Non-pigmented ciliary epithelial cell (primary cell): ENCODE data around the gene BICC1.
"Not testable (repeated sequence)": the region's sequence is repeated elsewhere in the genome, so short reads cannot be mapped to it uniquely, and the experiment has no call there.

Experiments
- DNase-seq: peaks from one replicate; pipeline ENCODE4 v3.0.0-alpha.2; 2010; ENCODE audit warnings: low read depth

Gene BICC1

GRCh38 chr10:58827381-58827780 is 314.7 kb downstream of the BICC1 start:
- no peak for DNase-seq

GRCh38 chr10:58829839-58830238 is 317.2 kb downstream of the BICC1 start:
- no peak for DNase-seq

GRCh38 chr10:58830697-58831096 is 318.0 kb downstream of the BICC1 start:
- DNase-seq: no peak

- DNase-seq: no peak
Measured at GRCh38 chr10:58833771-58834561, 321.3 kb downstream of the BICC1 start.

GRCh38 chr10:58836176-58836700 is 323.6 kb downstream of the BICC1 start:
- no peak for DNase-seq

GRCh38 chr10:58836991-58837575 is 324.4 kb downstream of the BICC1 start:
- no peak for DNase-seq

GRCh38 chr10:58837826-58838225 is 325.2 kb downstream of the BICC1 start:
- DNase-seq: no peak

- no peak for DNase-seq
Measured at GRCh38 chr10:58838561-58839208, 326.0 kb downstream of the BICC1 start.

- DNase-seq: no peak
Measured at GRCh38 chr10:58839771-58840170, 327.1 kb downstream of the BICC1 start.

- DNase-seq: no peak
Measured at GRCh38 chr10:58840840-58841435, 328.3 kb downstream of the BICC1 start.

GRCh38 chr10:58842860-58843376 is 330.2 kb downstream of the BICC1 start:
- no peak for DNase-seq

- DNase-seq: no peak
Measured at GRCh38 chr10:58843760-58844159, 331.1 kb downstream of the BICC1 start.

- DNase-seq: no peak
Measured at GRCh38 chr10:58844680-58845079, 332.0 kb downstream of the BICC1 start.

GRCh38 chr10:58846856-58847255 is 334.2 kb downstream of the BICC1 start:
- no peak for DNase-seq

GRCh38 chr10:58851606-58852005 is 338.9 kb downstream of the BICC1 start:
- no peak for DNase-seq

- DNase-seq: no peak
Measured at GRCh38 chr10:58853668-58854067, 341.0 kb downstream of the BICC1 start.

GRCh38 chr10:58854811-58855210 is 342.1 kb downstream of the BICC1 start:
- no peak for DNase-seq

- peak; percentile 99 for DNase-seq
Measured at GRCh38 chr10:58856508-58857240, 344.0 kb downstream of the BICC1 start.

- no peak for DNase-seq
Measured at GRCh38 chr10:58857251-58857805, 344.7 kb downstream of the BICC1 start.

GRCh38 chr10:58858123-58858522 is 345.5 kb downstream of the BICC1 start:
- not testable (repeated sequence) for DNase-seq

GRCh38 chr10:58859526-58859925 is 346.9 kb downstream of the BICC1 start:
- DNase-seq: no peak
